ENCODE measurements around the gene ZBTB7A. TPM values are rescaled to one million over a fixed set of nuclear protein-coding genes. Genes with fewer than 3 reads are reported as not detected.

Gene ZBTB7A
- total and polyA plus RNA-seq, 12 donors, result 4.5 to 77.2 (median 47.1) TPM

DNA sequence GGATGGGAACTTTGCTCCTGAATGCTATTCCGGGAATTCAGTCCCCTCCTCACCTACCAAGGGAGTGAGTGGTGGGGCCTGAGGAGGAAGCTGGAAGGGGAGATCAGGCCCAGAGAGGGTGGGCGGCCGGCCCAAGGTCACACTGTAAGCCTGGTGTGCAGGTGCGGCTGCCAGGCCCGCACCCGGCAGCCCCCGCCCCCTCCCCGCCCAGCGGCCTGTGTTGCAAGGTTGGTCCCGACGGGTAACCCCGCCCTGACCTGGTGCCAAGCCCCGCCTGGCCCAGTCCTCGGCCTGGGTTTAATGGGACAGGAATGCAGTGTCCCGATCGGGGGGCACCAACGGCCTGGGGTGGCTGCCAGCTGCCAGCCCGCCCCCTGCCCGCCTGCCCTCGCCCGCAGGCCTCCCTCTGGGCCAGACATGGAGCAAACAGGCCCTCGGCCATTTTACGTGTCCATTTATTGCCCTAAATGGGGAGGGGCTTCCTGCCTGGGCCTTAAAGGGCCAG lies 5.5 kb downstream of the ZBTB7A start:
- Histone ChIP-seq H3K36me3 (replicated peaks in 1 of 2) (no peaks in the 10 kb centered on the region), H3K27ac (peak overlapping the region; percentile 73 to 98 (median 93)), H3K27me3 (no peaks in the 10 kb centered on the region), H3K4me3 (peak overlapping the region in 1 of 4 donors; percentile 57), H3K4me1 (replicated peaks in 1 of 2) (peaks cover 68 to 70% of the 10 kb centered on the region in 2 donors), H3K9me3 (replicated peaks in 1 of 3) (no peaks in the 10 kb centered on the region)
- intact Hi-C loops (cut with DNase I), result loop anchor here in 1 of 2 donors (5.0 kb wide), 1 partner anchor 49 kb away; no protein-coding TSS in a partner anchor
- TF ChIP-seq, protein P1, sequence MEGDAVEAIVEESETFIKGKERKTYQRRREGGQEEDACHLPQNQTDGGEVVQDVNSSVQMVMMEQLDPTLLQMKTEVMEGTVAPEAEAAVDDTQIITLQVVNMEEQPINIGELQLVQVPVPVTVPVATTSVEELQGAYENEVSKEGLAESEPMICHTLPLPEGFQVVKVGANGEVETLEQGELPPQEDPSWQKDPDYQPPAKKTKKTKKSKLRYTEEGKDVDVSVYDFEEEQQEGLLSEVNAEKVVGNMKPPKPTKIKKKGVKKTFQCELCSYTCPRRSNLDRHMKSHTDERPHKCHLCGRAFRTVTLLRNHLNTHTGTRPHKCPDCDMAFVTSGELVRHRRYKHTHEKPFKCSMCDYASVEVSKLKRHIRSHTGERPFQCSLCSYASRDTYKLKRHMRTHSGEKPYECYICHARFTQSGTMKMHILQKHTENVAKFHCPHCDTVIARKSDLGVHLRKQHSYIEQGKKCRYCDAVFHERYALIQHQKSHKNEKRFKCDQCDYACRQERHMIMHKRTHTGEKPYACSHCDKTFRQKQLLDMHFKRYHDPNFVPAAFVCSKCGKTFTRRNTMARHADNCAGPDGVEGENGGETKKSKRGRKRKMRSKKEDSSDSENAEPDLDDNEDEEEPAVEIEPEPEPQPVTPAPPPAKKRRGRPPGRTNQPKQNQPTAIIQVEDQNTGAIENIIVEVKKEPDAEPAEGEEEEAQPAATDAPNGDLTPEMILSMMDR (IDR thresholded peaks at IDR 0.05), result no peak
- TF ChIP-seq POLR2A (IDR thresholded peaks at IDR 0.05), result no peak
- WGBS, 4 donors, result 15 to 33% (median 23%) methylated on average over 1 to 23 of the region's 23 CpGs
- DNase-seq, result peak; percentile 78 to 94 (median 90)

DNA sequence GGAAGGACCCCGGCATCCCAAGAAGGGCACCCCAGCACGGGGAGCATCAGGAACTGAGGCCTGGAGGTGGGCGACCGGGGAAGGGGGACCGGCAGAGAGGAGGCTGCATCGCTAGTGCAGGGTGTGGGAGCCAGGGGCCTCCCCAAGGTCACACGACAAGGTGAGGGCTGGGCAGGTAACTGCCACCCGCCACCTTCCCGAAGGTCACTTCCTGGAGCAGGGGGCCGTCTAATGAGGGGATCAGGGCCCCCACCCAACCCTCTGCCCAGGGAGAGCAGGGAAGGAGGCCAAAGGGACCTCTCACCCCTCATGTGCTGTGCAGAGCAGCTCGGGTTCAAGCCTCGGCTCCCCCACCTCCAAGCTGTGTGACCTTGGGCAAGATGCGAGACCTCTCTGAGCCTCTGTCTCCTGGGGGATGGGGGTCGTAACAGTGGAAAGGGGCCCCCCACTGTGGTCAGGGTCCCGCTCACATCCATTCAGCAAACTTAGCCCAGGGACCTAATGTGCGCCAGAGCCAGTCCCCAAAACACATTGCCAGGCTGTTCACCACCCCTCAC lies 6.0 kb downstream of the ZBTB7A start:
- TF ChIP-seq, protein P1 (IDR thresholded peaks at IDR 0.05), result no peak
- peak in 1 of 2 donors; percentile 30 for TF ChIP-seq POLR2A (IDR thresholded peaks at IDR 0.05)
- Histone ChIP-seq H3K4me3 (peak overlapping the region in 1 of 4 donors; percentile 57), H3K9me3 (replicated peaks in 1 of 3) (no peaks in the 10 kb centered on the region), H3K4me1 (replicated peaks in 1 of 2) (peaks cover 68 to 70% of the 10 kb centered on the region in 2 donors), H3K36me3 (replicated peaks in 1 of 2) (no peaks in the 10 kb centered on the region), H3K27me3 (no peaks in the 10 kb centered on the region), H3K27ac (peak overlapping the region; percentile 73 to 98 (median 93))
- DNase-seq, result no peak
- intact Hi-C loops (cut with DNase I), result loop anchor here in 1 of 2 donors (5.0 kb wide), 1 partner anchor 48 kb away; no protein-coding TSS in a partner anchor
- WGBS, 4 donors, result 40 to 43% (median 42%) methylated on average over 1 to 16 of the region's 16 CpGs

DNA sequence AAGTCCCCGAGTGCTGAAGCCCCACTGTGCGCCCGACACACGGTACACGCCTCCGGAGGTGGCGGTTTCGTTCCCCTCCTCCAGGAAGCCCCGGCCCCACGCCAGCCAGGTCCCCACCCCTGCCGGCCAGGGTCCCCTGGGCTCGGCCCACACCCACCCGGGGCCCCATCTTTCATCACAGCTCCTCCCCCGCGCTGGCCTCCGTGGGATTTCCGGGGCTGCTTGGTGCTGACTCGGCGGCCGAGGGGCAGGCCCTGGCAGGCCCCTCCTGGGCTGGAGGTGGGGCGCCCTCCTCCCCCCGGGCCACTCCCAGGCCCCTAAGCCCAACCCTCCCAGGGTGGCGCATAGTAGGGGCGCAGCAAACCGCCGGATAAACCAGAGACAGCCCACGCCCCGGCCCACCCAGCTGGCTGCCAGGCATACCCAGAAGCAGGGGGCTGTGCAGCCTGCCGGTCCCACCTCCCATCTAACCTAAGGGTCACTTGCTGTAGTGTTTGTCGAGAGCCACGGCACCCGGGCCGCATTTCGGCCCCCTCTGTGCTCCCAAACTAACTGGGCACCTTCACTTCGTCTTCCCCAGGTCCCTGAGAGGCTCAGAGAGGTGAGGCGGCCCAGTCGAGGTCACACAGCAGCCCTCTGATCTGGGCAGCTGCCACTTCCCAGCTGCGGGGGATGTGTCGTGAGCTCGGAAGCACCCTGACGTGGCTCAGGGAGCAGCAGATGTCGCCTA lies 6.6 kb downstream of the ZBTB7A start:
- intact Hi-C loops (cut with DNase I), result loop anchor here (5.0 to 10.0 kb wide), 2 partner anchors 48 to 55 kb away; partner anchors contain the start of gene PIAS4 (in 1 of the 2)
- TF ChIP-seq, protein P1 (IDR thresholded peaks at IDR 0.05), result no peak
- TF ChIP-seq POLR2A (IDR thresholded peaks at IDR 0.05), result no peak
- peaks cover 68 to 70% of the 10 kb centered on the region in 2 donors for H3K4me1 ChIP-seq (replicated peaks in 1 of 2)
- no peaks in the 10 kb centered on the region for H3K9me3 ChIP-seq (replicated peaks in 1 of 3)
- H3K27me3 ChIP-seq, result no peaks in the 10 kb centered on the region
- WGBS, 4 donors, result 20 to 62% (median 34%) methylated on average over 5 to 42 of the region's 42 CpGs
- peaks cover 0 to 2% of the 10 kb centered on the region in 2 donors for H3K36me3 ChIP-seq (replicated peaks in 1 of 2)
- H3K4me3 ChIP-seq, result peak overlapping the region in 1 of 4 donors; percentile 57
- DNase-seq, result peak in 4 of 7 donors; percentile 45 to 63 (median 60)
- H3K27ac ChIP-seq, result peak overlapping the region; percentile 73 to 98 (median 93)

DNA sequence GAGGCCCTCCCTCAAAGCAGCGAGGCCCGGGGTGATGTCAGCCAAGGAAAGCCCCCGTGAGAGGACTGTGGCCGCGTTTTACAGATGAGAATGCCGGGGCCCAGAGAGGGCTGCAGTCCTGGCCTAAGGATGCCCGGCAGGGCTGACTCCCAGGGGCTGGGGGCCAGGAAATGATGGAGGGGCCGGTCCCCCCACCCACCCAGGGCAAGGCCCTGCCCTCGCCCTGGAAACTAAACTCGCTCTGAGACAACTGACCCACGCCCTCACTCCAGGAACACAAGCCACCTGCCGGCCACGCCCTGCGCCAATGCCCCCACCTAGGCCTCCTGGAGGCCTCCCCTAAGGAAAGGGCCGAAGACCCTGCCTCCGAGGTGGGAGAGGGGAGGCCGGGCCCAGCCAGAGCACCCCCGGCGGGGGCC lies 7.2 kb downstream of the ZBTB7A start:
- Histone ChIP-seq H3K9me3 (replicated peaks in 1 of 3) (no peaks in the 10 kb centered on the region), H3K4me3 (peak overlapping the region in 1 of 4 donors; percentile 57), H3K27me3 (no peaks in the 10 kb centered on the region), H3K27ac (peak overlapping the region; percentile 73 to 98 (median 93)), H3K36me3 (replicated peaks in 1 of 2) (peaks cover 0 to 8% of the 10 kb centered on the region in 2 donors), H3K4me1 (replicated peaks in 1 of 2) (peaks cover 68 to 70% of the 10 kb centered on the region in 2 donors)
- no peak for DNase-seq
- intact Hi-C loops (cut with DNase I), result loop anchor here in 1 of 2 donors (10.0 kb wide), 1 partner anchor 55 kb away; the partner anchor contains the start of gene PIAS4
- TF ChIP-seq, protein P1 (IDR thresholded peaks at IDR 0.05), result no peak
- TF ChIP-seq POLR2A (IDR thresholded peaks at IDR 0.05), result no peak
- 47 to 78% (median 50%) methylated on average over 8 to 19 of the region's 19 CpGs; no CpG with 5 or more reads in 1 of the 4 donors for WGBS, 4 donors

Data from adrenal gland (tissue), 12 donors.